Measurements from ENCODE around the gene TBP.

DNA sequence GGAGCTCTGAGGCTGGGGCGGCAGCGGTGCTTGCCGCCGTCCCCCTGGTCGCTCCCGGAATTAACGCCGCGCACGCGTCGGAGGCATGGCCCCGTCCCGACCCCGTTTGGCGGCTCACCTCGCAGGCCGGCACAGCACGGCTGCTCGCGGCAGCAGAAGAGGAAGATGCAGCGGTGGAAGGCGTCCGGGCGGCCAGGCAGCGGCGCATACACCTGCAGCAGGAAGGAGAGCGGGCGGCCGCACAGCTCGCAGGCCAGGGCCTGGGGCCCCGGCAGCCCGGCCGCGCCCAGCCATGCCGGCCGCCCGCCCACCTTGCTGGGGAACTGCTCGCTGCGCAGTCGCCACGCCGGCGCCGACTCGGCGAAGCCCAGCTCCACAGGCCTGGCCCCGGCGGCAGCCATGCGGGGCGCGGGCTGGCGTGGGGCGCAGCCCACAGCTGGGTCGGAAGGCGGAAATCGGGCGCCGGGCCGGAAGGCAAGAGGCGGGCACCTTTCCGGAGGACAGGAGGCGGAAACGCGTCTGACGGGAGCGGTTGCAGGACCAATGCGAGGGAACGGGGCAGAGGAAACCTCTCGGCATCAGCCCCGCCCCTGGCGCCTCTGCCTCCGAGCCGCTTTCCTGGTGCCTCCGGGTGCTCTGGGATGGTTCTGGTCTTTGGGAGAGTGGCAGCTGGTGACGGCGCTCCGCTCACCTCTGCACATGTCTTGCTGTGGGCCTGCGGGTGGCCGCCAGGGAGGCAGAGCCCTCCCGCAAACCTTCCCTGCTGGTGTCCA is 30.2 kb downstream of the TBP start, which contains the start of gene PDCD2:
- TF ChIP-seq CTCF (IDR thresholded peaks at IDR 0.05) = peak in 2 of 4 experiments; percentile 2 to 13
- peak; percentile 92 for TF ChIP-seq POLR2AphosphoS5 (IDR thresholded peaks at IDR 0.05)
- peak; percentile 22 for TF ChIP-seq POLR2A (IDR thresholded peaks at IDR 0.05)

Data from prostate gland (tissue), 2 donors.